GM04503 (cell line): Measurements from ENCODE around the gene NOM1.
"Not testable (repeated sequence)": the region's sequence is repeated elsewhere in the genome, so short reads cannot be mapped to it uniquely, and the experiment has no call there.

Experiments
- DNase-seq: peaks from one replicate; pipeline ENCODE4 v3.0.0-alpha.2; 2012; ENCODE audit warnings: low read depth

NOM1 gene

GRCh38 chr7:156949541-156950380, at the start of gene NOM1:
Gene NOM1, plus strand, starts transcription at chr7:156949712. Its CDS starts 26 bp downstream, at chr7:156949738.
- no peak for DNase-seq

GRCh38 chr7:156900093-156900492, 49.4 kb upstream of the NOM1 start:
- not testable (repeated sequence) for DNase-seq

GRCh38 chr7:156903232-156903909, 46.1 kb upstream of the NOM1 start:
- no peak for DNase-seq

- DNase-seq: no peak
These were observed 43.3 kb upstream of the NOM1 start for GRCh38 chr7:156906200-156906649.

- DNase-seq: peak; percentile 89
These were observed 41.9 kb upstream of the NOM1 start for GRCh38 chr7:156907656-156908055.

GRCh38 chr7:156909574-156910252, 39.8 kb upstream of the NOM1 start:
- not testable (repeated sequence) for DNase-seq

GRCh38 chr7:156918635-156919034, 30.9 kb upstream of the NOM1 start:
- DNase-seq: no peak

- no peak for DNase-seq
These were observed 30.3 kb upstream of the NOM1 start for GRCh38 chr7:156919132-156919713.

GRCh38 chr7:156920076-156920475, 29.4 kb upstream of the NOM1 start:
- DNase-seq: no peak

GRCh38 chr7:156920487-156921373, 28.8 kb upstream of the NOM1 start:
- DNase-seq: not testable (repeated sequence)

- DNase-seq: not testable (repeated sequence)
These were observed 27.2 kb upstream of the NOM1 start for GRCh38 chr7:156922304-156922703.

GRCh38 chr7:156925821-156926220, 23.7 kb upstream of the NOM1 start:
- DNase-seq: not testable (repeated sequence)

- no peak for DNase-seq
These were observed 21.7 kb upstream of the NOM1 start for GRCh38 chr7:156927571-156928405.

GRCh38 chr7:156928406-156928747, 21.1 kb upstream of the NOM1 start:
- DNase-seq: no peak

GRCh38 chr7:156929789-156930539, 19.5 kb upstream of the NOM1 start:
- DNase-seq: no peak

- no peak for DNase-seq
These were observed 17.5 kb upstream of the NOM1 start for GRCh38 chr7:156932006-156932405.

GRCh38 chr7:156935250-156935649, 14.3 kb upstream of the NOM1 start:
- DNase-seq: no peak

- DNase-seq: not testable (repeated sequence)
These were observed 12.7 kb upstream of the NOM1 start for GRCh38 chr7:156936766-156937165.

- DNase-seq: no peak
These were observed 8.9 kb upstream of the NOM1 start for GRCh38 chr7:156940421-156941122.
